Activated CD8-positive, alpha-beta memory T cell treated with anti-CD3 and anti-CD28 coated beads, Interleukin-2, amount 10 ng/mL, durations not matched to agents 7 days and 5 days (primary cell): Measurements from ENCODE around the gene NDST4. TPM values are rescaled to one million over a fixed set of nuclear protein-coding genes. Genes with fewer than 3 reads are reported as not detected.

Experiments
- ATAC-seq: fragments of 150-1000 bp; cut with Tn5 transposase; one replicate; pipeline ENCODE4 v1.10.0; 2021; ENCODE audit warnings: moderate library complexity
- CTCF ChIA-PET: fragments of 350-600 bp; sonication (Branson Sonifier 250); formaldehyde crosslinking; loops from one replicate; lab custom pipeline; 2021; ENCODE audit warnings: antibody characterized with exemption; lab: Charles Lee
- DNase-seq: peaks from one replicate; pipeline ENCODE4 v3.0.0-alpha.2; 2020
- H3K27ac Mint-ChIP-seq: one replicate; pipeline ENCODE4 v1.8.0; 2021; ENCODE audit warnings: mild to moderate bottlenecking, mixed read lengths
- H3K27me3 Mint-ChIP-seq: one replicate; pipeline ENCODE4 v1.8.0; 2021; ENCODE audit warnings: mixed read lengths
- H3K36me3 Mint-ChIP-seq: one replicate; pipeline ENCODE4 v1.8.0; 2021; ENCODE audit warnings: mild to moderate bottlenecking, mixed read lengths
- H3K4me1 Mint-ChIP-seq: one replicate; pipeline ENCODE4 v1.8.0; 2021; ENCODE audit warnings: mixed read lengths
- H3K4me3 Mint-ChIP-seq: one replicate; pipeline ENCODE4 v1.8.0; 2021; ENCODE audit warnings: mild to moderate bottlenecking, moderate library complexity, mixed read lengths
- H3K9me3 Mint-ChIP-seq: one replicate; pipeline ENCODE4 v1.8.0; 2022; ENCODE audit warnings: low read depth, mixed read lengths
- total RNA-seq, 2 experiments: library from RNA; stranded (reverse); gene quantifications; one replicate each; pipeline ENCODE4 v1.2.3, GENCODE V29; 2021

Gene NDST4
- total RNA-seq, 2 experiments from 2014 or later = not detected

GRCh38 chr4:115110191-115111181 lies 2.9 kb downstream of the NDST4 start:
- Mint-ChIP-seq H3K36me3 (no peaks in the 10 kb centered on the region), H3K4me3 (no peak overlapping the region), H3K4me1 (no peaks in the 10 kb centered on the region), H3K27ac (no peak overlapping the region), H3K27me3 (no peaks in the 10 kb centered on the region), H3K9me3 (no peaks in the 10 kb centered on the region)
- DNase-seq = no peak
- CTCF ChIA-PET = no interaction called here
- ATAC-seq = no peak

- DNase-seq (no peak), ATAC-seq (no peak)
- H3K36me3 Mint-ChIP-seq = no peaks in the 10 kb centered on the region
- H3K4me1 Mint-ChIP-seq = no peaks in the 10 kb centered on the region
- H3K27me3 Mint-ChIP-seq = no peaks in the 10 kb centered on the region
- no peak overlapping the region for H3K27ac Mint-ChIP-seq
- H3K9me3 Mint-ChIP-seq = no peaks in the 10 kb centered on the region
- H3K4me3 Mint-ChIP-seq = no peak overlapping the region
- CTCF ChIA-PET = no interaction called here
Measured at GRCh38 chr4:115108850-115109249, 4.6 kb downstream of the NDST4 start.

- CTCF ChIA-PET = interaction anchor here (0.6 kb wide), 1 partner anchor 28 kb away, joined by 3 read pairs; no protein-coding TSS in a partner anchor
- Mint-ChIP-seq H3K4me3 (no peak overlapping the region), H3K27me3 (no peaks in the 10 kb centered on the region), H3K36me3 (no peaks in the 10 kb centered on the region), H3K4me1 (no peaks in the 10 kb centered on the region), H3K9me3 (no peaks in the 10 kb centered on the region), H3K27ac (no peak overlapping the region)
- ATAC-seq (no peak), DNase-seq (no peak)
Measured at GRCh38 chr4:115107411-115107810, 6.0 kb downstream of the NDST4 start.

GRCh38 chr4:115101675-115102074 lies 11.7 kb downstream of the NDST4 start:
- Mint-ChIP-seq H3K9me3 (no peaks in the 10 kb centered on the region), H3K27ac (no peak overlapping the region), H3K27me3 (no peaks in the 10 kb centered on the region), H3K4me1 (no peaks in the 10 kb centered on the region), H3K4me3 (no peak overlapping the region), H3K36me3 (no peaks in the 10 kb centered on the region)
- no peak for DNase-seq
- no peak for ATAC-seq
- CTCF ChIA-PET = no interaction called here

- Mint-ChIP-seq H3K4me1 (no peaks in the 10 kb centered on the region), H3K36me3 (no peaks in the 10 kb centered on the region), H3K9me3 (no peaks in the 10 kb centered on the region), H3K27me3 (no peaks in the 10 kb centered on the region), H3K4me3 (no peak overlapping the region), H3K27ac (no peak overlapping the region)
- ATAC-seq (no peak), DNase-seq (no peak)
- CTCF ChIA-PET = no interaction called here
Measured at GRCh38 chr4:115090483-115091075, 22.8 kb downstream of the NDST4 start.

GRCh38 chr4:115082633-115083032 lies 30.8 kb downstream of the NDST4 start:
- DNase-seq = no peak
- no peaks in the 10 kb centered on the region for H3K36me3 Mint-ChIP-seq
- no peak overlapping the region for H3K4me3 Mint-ChIP-seq
- H3K27me3 Mint-ChIP-seq = no peaks in the 10 kb centered on the region
- H3K27ac Mint-ChIP-seq = no peak overlapping the region
- no peak for ATAC-seq
- no peaks in the 10 kb centered on the region for H3K4me1 Mint-ChIP-seq
- H3K9me3 Mint-ChIP-seq = peaks cover 2% of the 10 kb centered on the region
- CTCF ChIA-PET = no interaction called here

- CTCF ChIA-PET = no interaction called here
- H3K27ac Mint-ChIP-seq = no peak overlapping the region
- no peaks in the 10 kb centered on the region for H3K4me1 Mint-ChIP-seq
- no peak for DNase-seq
- H3K4me3 Mint-ChIP-seq = no peak overlapping the region
- no peak for ATAC-seq
- H3K27me3 Mint-ChIP-seq = no peaks in the 10 kb centered on the region
- H3K9me3 Mint-ChIP-seq = no peaks in the 10 kb centered on the region
- no peaks in the 10 kb centered on the region for H3K36me3 Mint-ChIP-seq
Measured at GRCh38 chr4:115076691-115077090, 36.7 kb downstream of the NDST4 start.

GRCh38 chr4:115058533-115058932 lies 54.9 kb downstream of the NDST4 start:
- Mint-ChIP-seq H3K27me3 (no peaks in the 10 kb centered on the region), H3K36me3 (no peaks in the 10 kb centered on the region), H3K4me1 (no peaks in the 10 kb centered on the region), H3K4me3 (no peak overlapping the region), H3K9me3 (no peaks in the 10 kb centered on the region), H3K27ac (no peak overlapping the region)
- CTCF ChIA-PET = no interaction called here
- no peak for ATAC-seq
- no peak for DNase-seq

GRCh38 chr4:115054836-115055235 lies 58.6 kb downstream of the NDST4 start:
- Mint-ChIP-seq H3K27me3 (no peaks in the 10 kb centered on the region), H3K4me3 (no peak overlapping the region), H3K27ac (no peak overlapping the region), H3K9me3 (no peaks in the 10 kb centered on the region), H3K4me1 (no peaks in the 10 kb centered on the region), H3K36me3 (no peaks in the 10 kb centered on the region)
- ATAC-seq (no peak), DNase-seq (no peak)
- CTCF ChIA-PET = no interaction called here

GRCh38 chr4:115053313-115053712 lies 60.1 kb downstream of the NDST4 start:
- no peaks in the 10 kb centered on the region for H3K9me3 Mint-ChIP-seq
- DNase-seq (no peak), ATAC-seq (no peak)
- no peak overlapping the region for H3K27ac Mint-ChIP-seq
- no peaks in the 10 kb centered on the region for H3K36me3 Mint-ChIP-seq
- H3K4me3 Mint-ChIP-seq = no peak overlapping the region
- no peaks in the 10 kb centered on the region for H3K27me3 Mint-ChIP-seq
- CTCF ChIA-PET = no interaction called here
- no peaks in the 10 kb centered on the region for H3K4me1 Mint-ChIP-seq

GRCh38 chr4:115042496-115042895 lies 70.9 kb downstream of the NDST4 start:
- Mint-ChIP-seq H3K27ac (no peak overlapping the region), H3K4me3 (no peak overlapping the region), H3K27me3 (no peaks in the 10 kb centered on the region), H3K4me1 (no peaks in the 10 kb centered on the region), H3K36me3 (no peaks in the 10 kb centered on the region), H3K9me3 (no peaks in the 10 kb centered on the region)
- no peak for DNase-seq
- CTCF ChIA-PET = no interaction called here
- no peak for ATAC-seq

GRCh38 chr4:115030281-115030680 lies 83.1 kb downstream of the NDST4 start:
- CTCF ChIA-PET = no interaction called here
- H3K9me3 Mint-ChIP-seq = peaks cover 2% of the 10 kb centered on the region
- H3K27me3 Mint-ChIP-seq = no peaks in the 10 kb centered on the region
- H3K27ac Mint-ChIP-seq = no peak overlapping the region
- ATAC-seq (no peak), DNase-seq (no peak)
- H3K4me3 Mint-ChIP-seq = no peak overlapping the region
- no peaks in the 10 kb centered on the region for H3K36me3 Mint-ChIP-seq
- H3K4me1 Mint-ChIP-seq = no peaks in the 10 kb centered on the region

- H3K4me3 Mint-ChIP-seq = no peak overlapping the region
- CTCF ChIA-PET = no interaction called here
- H3K36me3 Mint-ChIP-seq = no peaks in the 10 kb centered on the region
- peaks cover 2% of the 10 kb centered on the region for H3K9me3 Mint-ChIP-seq
- H3K27me3 Mint-ChIP-seq = no peaks in the 10 kb centered on the region
- DNase-seq (no peak), ATAC-seq (no peak)
- H3K4me1 Mint-ChIP-seq = no peaks in the 10 kb centered on the region
- H3K27ac Mint-ChIP-seq = no peak overlapping the region
Measured at GRCh38 chr4:115028682-115029410, 84.6 kb downstream of the NDST4 start.
